HG02678 (cell line): Measurements from ENCODE around the gene B3GALT6.
"Not testable (repeated sequence)": the region's sequence is repeated elsewhere in the genome, so short reads cannot be mapped to it uniquely, and the experiment has no call there.

ENCODE experiments used
- ATAC-seq: cut with Tn5 transposase; IDR thresholded peaks from one replicate; pipeline ENCODE4 v1.9.1; 2021; ENCODE audit warnings: mild to moderate bottlenecking, moderate library complexity; ENCODE audit not compliant: unreplicated experiment

Gene B3GALT6

GRCh38 chr1:1232208-1232795 lies at the start of gene B3GALT6:
TSS of gene B3GALT6 (plus strand) at chr1:1232237. CDS start at chr1:1232279, 42 bp downstream.
- no peak for ATAC-seq

- no peak for ATAC-seq
These were observed 49.4 kb upstream of the B3GALT6 start for GRCh38 chr1:1182491-1183220.

- ATAC-seq = no peak
These were observed 48.8 kb upstream of the B3GALT6 start for GRCh38 chr1:1183221-1183747.

- ATAC-seq = no peak
These were observed 47.9 kb upstream of the B3GALT6 start for GRCh38 chr1:1183833-1184775.

- no peak for ATAC-seq
These were observed 46.8 kb upstream of the B3GALT6 start for GRCh38 chr1:1185101-1185765.

GRCh38 chr1:1187938-1188337 lies 44.1 kb upstream of the B3GALT6 start:
- no peak for ATAC-seq

DNA sequence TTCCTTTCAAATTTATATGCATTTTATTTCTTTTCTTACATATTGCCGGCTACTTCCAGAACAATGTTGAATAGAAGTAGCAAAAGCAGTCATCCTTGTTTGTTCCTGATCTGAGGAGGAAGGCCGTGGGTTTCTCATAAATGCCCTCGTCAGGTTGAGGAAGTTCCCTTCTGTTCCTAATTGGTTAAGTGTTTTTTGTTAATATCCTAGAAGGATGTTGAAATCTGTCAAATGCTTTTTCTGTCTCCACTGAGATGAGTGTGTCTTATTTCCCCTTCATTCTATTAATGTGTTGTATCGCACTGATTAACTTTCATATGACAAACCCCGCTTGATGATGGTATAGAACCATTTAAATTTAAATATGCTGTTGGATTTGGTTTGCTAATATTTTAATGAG lies 42.9 kb upstream of the B3GALT6 start:
- no peak for ATAC-seq

DNA sequence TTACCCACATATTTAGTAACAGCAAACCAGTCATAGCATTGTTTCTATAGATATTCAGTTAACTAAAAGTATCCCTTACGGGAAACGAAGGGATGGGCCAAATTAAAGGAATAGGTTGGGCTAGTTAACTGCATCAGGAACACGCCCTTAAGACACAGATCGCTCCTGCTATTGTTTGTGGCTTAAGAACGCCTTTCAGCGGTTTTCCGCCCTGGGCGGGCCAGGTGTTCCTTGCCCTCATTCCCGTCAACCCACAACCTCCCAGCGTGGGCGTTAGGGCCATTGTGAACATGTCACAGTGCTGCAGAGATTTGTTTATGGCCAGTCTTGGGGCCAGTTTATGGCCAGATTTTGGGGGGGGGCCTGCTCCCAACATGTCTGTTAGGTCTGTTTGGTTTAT lies 40.3 kb upstream of the B3GALT6 start:
- no peak for ATAC-seq

- ATAC-seq = no peak
These were observed 37.3 kb upstream of the B3GALT6 start for GRCh38 chr1:1194723-1195122.

- not testable (repeated sequence) for ATAC-seq
These were observed 36.3 kb upstream of the B3GALT6 start for GRCh38 chr1:1195726-1196125.

GRCh38 chr1:1196431-1197187 lies 35.4 kb upstream of the B3GALT6 start:
- no peak for ATAC-seq

DNA sequence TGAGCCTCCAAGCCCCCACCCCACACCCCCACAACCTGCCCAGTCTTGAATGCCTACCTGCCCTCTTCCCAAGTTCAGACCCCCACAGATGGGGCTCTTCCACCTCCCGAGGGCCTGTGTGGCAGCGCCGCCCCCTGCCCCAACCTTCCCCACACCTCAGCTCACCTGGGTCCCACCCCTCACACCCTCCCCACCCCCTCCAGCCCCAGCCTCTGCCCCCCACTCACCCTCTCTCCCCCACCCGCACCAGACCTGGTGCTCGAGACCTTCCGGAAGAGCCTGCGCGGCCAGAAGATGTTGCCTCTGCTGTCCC lies 34.9 kb upstream of the B3GALT6 start:
- ATAC-seq = no peak

GRCh38 chr1:1197551-1198422 lies 34.2 kb upstream of the B3GALT6 start:
- ATAC-seq = no peak

DNA sequence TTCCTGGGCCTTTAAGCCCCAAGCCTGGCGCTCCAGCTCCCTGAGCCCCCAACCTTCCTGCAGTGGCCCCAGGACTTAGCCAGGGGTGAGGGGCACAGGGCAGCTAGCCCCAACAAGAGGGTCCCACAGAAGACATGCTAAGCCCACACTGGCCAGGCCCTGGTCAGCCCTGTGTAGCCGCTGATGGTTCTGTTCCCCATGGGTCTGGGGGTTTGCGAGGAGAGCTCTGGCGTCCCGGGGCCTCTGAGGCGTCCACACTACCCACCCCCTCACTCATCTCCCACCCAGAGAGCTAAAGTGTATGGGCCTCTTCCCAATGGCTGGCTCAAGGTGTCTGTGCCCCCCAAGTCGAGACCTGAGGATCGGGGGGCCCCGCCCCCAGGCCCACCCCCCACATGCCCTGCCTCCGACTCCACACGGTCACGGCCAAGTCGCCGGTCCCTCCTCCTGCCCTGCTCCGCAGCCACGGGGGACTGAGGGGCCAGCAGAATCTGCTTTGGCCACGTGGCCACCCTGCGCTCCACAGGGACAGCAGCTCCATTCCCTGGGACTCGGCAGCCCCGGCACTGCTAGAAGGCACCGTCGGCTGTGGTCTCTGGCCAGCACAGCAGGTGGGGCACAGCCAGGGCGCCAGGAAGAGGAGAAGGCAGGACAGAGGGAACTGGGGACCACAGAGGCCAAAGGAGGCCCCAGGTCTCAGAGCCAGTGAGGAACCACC lies 33.5 kb upstream of the B3GALT6 start:
- no peak for ATAC-seq

- ATAC-seq = no peak
These were observed 32.7 kb upstream of the B3GALT6 start for GRCh38 chr1:1199141-1199960.

DNA sequence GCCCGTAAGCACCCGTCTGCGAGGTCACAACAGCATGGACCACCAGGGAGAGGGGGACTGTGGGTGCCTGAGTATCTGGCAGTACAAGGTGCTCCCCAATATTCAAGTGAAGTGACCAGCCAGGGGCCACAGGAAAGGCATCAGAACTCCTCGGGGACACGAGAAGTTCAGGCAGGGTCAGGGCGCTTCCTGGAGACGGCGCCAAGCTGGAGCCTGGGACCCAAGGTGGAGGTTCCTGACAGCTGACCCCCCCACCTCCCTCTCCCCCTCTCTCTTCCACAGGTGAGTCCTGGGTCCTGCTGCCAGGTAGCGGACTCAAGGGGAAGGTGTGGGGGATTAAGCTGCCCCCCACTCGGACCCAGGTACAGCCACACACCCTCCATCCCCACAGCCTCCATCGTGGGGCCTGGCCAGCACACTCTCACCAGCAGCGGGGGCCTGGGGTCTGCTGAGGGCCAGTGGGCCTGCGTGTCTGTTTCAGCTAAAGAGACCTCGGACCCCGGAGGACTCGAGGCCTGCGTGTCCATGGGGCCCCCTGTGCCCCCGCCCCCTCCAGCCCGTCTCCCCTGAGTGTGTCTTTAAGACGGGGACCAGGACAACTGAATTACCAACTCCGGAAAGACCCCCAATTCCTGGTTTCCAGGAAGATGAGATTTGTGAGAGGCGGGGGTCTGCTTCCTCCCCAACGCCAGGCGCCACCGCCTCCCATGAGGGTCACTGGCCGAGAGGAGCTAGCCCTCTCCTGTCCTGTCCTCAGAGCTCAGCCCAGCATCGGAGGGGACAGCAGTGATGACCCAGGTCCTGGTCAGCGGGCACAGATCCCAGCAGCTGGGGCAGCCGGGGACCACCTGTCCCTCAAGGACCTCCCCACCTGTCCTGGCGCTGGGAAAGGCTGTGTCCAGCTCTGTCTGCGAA lies 31.8 kb upstream of the B3GALT6 start:
- ATAC-seq = no peak
